ENCODE data around the gene MEGF11.

Gene MEGF11

GRCh38 chr15:66092053-66093016 lies 161.2 kb downstream of the MEGF11 start:
- no peak for DNase-seq (ENCODE audit: low read depth)

DNA sequence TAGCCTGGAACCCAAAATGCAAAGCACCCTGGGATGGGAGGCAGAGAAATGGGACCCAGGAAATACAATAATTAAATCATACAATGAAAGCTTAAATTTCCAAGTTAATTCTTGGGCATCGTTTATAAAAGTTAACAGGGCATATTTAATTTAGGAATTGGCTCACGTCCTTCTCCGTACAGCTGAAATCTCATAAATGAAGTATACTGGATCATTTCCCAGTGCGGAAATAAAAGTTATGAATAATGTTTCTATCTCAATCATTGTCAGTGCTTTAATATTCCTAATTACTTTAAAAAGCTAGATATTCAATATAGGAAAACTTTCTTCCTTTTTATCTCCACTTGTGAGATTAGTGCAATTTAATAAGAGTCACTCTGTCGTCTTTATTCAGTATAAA lies 164.0 kb downstream of the MEGF11 start:
- no peak for DNase-seq (ENCODE audit: low read depth)

DNA sequence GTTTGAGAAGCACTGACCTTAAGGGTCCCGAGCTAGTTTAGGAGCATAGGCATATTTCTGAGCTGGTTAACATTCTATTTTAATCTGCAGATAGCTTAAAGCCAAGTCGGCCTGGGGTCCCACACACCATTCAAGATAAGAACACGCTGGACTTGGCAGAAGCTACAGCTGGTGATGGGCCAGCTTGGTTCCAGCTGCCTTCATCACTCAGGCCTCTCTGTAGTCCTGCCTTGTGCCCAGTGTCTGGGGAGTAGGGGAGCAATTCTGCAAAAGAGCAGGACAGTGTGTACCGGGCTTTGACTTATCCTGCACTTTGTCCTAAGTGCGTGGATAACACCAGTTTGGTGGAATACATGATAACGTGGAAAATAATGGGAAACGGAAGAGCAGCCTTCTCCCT lies 164.5 kb downstream of the MEGF11 start:
- DNase-seq (ENCODE audit: low read depth) = no peak

DNA sequence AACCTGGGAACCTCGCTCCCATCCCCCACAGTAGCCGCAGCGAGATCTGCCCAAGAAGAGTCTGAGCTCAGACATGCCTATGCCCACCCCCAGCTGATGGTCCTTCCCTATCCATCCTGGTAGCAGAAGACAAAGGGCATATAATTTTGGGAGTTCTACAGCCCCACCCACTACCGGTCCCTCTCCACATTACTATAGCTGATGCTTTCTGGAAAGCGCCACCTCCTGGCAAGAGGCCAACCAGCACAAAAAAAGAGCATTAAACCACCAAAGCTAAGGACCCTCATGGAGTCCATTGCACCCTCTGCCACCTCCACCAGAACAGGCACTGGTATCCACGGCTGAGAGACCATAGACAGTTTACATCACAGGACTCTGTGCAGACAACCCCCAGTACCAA lies 168.4 kb downstream of the MEGF11 start:
- DNase-seq (ENCODE audit: low read depth) = no peak

- no peak for DNase-seq (ENCODE audit: low read depth)
Observed at GRCh38 chr15:66084704-66085103, 168.8 kb downstream of the MEGF11 start.

GRCh38 chr15:66080717-66081398 lies 172.7 kb downstream of the MEGF11 start:
- DNase-seq (ENCODE audit: low read depth) = no peak

DNA sequence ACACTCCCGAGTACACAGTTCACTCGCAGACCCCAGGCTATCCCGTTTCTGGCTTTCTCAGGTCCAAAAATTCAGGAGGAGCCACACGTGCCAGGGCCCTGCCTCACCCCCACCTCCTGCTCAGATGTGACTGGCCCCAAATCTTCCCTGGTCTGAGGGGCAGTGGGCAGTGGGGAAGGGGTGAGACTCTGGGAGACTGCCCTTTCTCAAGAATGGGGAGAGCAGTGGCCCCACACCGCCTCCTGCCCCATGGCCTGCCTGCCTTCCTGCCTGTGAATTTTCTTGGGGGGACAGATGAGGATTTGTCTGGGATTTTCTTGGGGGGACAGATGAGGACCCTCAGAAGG lies 174.6 kb downstream of the MEGF11 start:
- DNase-seq (ENCODE audit: low read depth) = no peak

- DNase-seq (ENCODE audit: low read depth) = no peak
Observed at GRCh38 chr15:66078196-66078928, 175.2 kb downstream of the MEGF11 start.

DNA sequence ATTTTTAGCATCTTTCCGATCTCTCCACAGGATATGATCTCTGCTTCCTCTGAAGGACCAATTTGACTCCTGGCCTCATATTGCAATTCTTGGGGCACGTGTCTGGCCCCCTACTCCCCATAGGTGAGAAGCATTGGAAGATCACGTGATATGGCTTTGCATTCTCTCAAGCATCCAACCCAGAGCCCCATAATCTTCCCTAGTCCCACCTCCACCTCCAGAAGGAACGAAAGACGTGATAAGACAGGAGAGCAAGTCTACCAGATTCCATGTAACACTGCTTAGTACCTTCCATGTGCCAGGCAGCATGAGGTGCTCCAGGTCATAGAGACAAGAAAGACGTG lies 176.3 kb downstream of the MEGF11 start:
- DNase-seq (ENCODE audit: low read depth) = no peak

GRCh38 chr15:66076591-66077319 lies 176.8 kb downstream of the MEGF11 start:
- DNase-seq (ENCODE audit: low read depth) = no peak

GRCh38 chr15:66075947-66076346 lies 177.6 kb downstream of the MEGF11 start:
- DNase-seq (ENCODE audit: low read depth) = no peak

GRCh38 chr15:66072616-66073361 lies 180.8 kb downstream of the MEGF11 start:
- no peak for DNase-seq (ENCODE audit: low read depth)

- DNase-seq (ENCODE audit: low read depth) = no peak
Observed at GRCh38 chr15:66071921-66072295, 181.6 kb downstream of the MEGF11 start.

DNA sequence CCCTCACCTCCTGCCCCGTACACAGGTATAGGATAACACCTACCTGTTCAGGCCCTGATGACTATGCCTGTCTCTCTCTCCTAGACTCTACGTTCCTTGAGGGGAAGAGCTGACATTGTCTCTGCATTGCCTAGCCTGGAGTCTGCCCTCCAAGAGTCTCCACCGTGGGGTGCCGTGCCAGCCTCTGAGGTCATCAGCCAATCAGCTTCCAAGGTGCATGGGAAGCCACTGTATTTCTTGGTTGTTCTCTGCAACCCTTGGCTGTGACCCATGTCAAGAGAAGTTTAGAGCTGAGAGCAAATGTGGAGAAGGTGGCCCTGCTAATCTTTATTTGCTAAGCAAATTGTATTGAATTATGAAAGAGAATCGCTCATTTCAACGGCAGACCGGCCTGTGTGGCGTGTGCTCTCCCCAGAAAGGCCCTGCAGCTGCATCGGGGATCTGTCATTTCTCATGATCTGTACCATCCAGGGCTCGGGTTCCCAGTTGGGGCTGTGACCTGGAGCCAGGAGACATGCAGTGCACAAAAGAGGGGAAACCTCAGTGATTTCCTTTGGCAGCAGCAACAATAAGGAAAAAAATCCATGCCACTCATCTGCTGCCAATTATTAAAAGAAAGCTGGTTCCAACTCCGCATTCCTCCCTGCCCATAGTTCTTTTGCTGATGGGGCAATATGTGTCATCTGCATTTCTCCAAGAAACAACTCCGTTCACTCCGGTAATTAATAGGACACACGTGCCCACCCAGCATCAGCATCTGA lies 182.2 kb downstream of the MEGF11 start:
- no peak for DNase-seq (ENCODE audit: low read depth)

- DNase-seq (ENCODE audit: low read depth) = no peak
Observed at GRCh38 chr15:66070220-66070934, 183.2 kb downstream of the MEGF11 start.

DNA sequence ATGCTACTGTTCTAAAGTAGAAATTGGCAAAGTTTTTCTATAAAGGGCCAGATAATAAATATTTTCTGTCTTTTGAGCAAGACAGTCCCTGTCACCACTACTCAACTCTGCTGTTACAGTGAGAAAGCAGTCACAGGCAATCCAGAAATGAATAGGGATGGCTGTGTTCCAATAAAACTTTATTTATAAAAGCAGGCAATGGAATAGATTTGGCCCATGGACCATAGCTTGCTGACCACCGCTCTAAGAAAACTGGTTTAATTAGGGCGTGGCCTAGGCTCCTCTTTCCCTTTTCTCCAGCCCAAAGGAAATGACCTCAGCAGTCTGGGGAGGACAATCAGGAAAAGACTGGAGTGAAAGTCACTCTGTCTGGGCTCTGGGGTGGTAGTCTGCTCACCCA lies 183.8 kb downstream of the MEGF11 start:
- DNase-seq (ENCODE audit: low read depth) = no peak

- DNase-seq (ENCODE audit: low read depth) = no peak
Observed at GRCh38 chr15:66068801-66069200, 184.7 kb downstream of the MEGF11 start.

DNA sequence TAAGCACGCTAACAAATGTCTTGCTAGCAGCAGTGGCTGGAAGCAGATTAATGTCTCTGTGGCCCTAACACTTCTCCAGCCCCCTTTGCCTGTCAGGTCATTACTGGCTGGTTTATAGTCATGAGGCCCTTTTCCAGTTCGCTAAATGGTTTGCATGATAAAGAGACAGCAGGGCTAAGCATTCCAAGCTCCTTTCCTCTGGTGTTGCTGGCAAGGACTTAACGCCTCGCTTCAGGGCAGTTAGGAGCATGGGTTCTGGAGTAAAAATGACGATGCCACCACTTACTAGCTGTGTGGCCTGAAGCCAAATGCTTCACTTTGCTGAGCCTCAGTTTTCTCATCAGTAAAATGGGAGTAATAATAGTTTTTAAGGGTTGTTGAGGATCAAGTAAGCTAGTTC lies 185.9 kb downstream of the MEGF11 start:
- DNase-seq (ENCODE audit: low read depth) = no peak

GRCh38 chr15:66066481-66066880 lies 187.1 kb downstream of the MEGF11 start:
- no peak for DNase-seq (ENCODE audit: low read depth)

DNA sequence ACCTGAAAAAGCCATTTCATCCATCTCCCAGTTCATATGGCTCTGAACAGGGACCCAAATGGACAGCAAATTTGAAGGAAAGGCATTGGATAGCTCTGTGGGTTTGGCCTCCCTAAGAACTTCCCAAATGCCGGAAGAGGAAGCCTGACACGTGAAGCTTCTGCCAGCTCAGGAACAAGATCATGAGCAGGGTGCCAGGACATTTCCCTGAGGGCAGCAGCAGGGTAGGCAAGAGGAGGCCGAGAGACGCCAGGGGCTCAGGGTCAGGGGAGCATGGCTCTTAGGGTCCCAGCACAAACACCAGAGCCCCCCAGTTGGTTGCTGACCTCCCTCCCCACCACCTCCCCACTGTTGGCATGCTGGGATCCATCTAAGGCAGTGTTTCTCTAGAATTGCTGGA lies 187.5 kb downstream of the MEGF11 start:
- DNase-seq (ENCODE audit: low read depth) = no peak
